SU-DHL-6 (cell line): ENCODE results near the gene CHRNA7.

Experiments used
- H2AFZ ChIP-seq: fragments of 200-600 bp; sonication (generic); 2 replicates; pipeline ENCODE4 v1.6.1; 2014; ENCODE audit warnings: low read depth, mild to moderate bottlenecking, moderate library complexity, mixed read lengths, antibody characterized with exemption, low read length; ENCODE audit not compliant: severe bottlenecking
- H3F3A ChIP-seq: fragments of 200-600 bp; shearing (Covaris generic); 2 replicates; pipeline ENCODE4 v1.6.0; 2016; ENCODE audit warnings: antibody characterized with exemption, mild to moderate bottlenecking; ENCODE audit not compliant: insufficient read depth
- H3K27ac ChIP-seq: fragments of 200-600 bp; sonication (generic); 2 replicates; pipeline ENCODE4 v1.5.1; 2016; ENCODE audit warnings: low read depth, mild to moderate bottlenecking, low read length, moderate library complexity, mixed read lengths
- H3K27me3 ChIP-seq: fragments of 200-600 bp; sonication (generic), shearing (Covaris generic); 2 replicates; pipeline ENCODE4 v1.6.0; 2014; ENCODE audit warnings: mild to moderate bottlenecking, low read length
- H3K36me3 ChIP-seq: fragments of 200-600 bp; sonication (generic); 2 replicates; pipeline ENCODE4 v1.6.1; 2014; ENCODE audit warnings: mild to moderate bottlenecking, low read length, mixed read lengths
- H3K4me2 ChIP-seq: fragments of 300-600, 200-600 bp; shearing (Covaris generic), sonication (generic); 2 replicates; pipeline ENCODE4 v1.6.0; 2014; ENCODE audit warnings: low read length, low read depth, mild to moderate bottlenecking; ENCODE audit not compliant: poor library complexity, severe bottlenecking
- H3K4me3 ChIP-seq: fragments of 200-600 bp; sonication (generic); 2 replicates; pipeline ENCODE4 v1.5.1; 2014; ENCODE audit warnings: antibody characterized with exemption, low read length, mild to moderate bottlenecking, mixed read lengths; ENCODE audit not compliant: insufficient read depth, poor library complexity, severe bottlenecking
- H3K79me2 ChIP-seq: fragments of 200-600 bp; sonication (generic); 2 replicates; pipeline ENCODE4 v1.6.1; 2014; ENCODE audit warnings: mild to moderate bottlenecking, low read length, moderate library complexity; ENCODE audit not compliant: insufficient read depth
- H3K9ac ChIP-seq: fragments of 200-600 bp; sonication (generic); 2 replicates; pipeline ENCODE4 v1.7.0; 2014; ENCODE audit warnings: mild to moderate bottlenecking, low read length
- H3K9me2 ChIP-seq: fragments of 200-600 bp; sonication (generic); replicated peaks from 2 replicates; pipeline ENCODE4 v1.6.1; 2014; ENCODE audit warnings: low read length; ENCODE audit not compliant: insufficient read depth
- H3K9me3 ChIP-seq: fragments of 200-600 bp; sonication (generic); 2 replicates; pipeline ENCODE4 v1.6.1; 2014; ENCODE audit warnings: low read length, mixed read lengths; ENCODE audit not compliant: insufficient read depth
- H4K20me1 ChIP-seq: fragments of 200-600 bp; sonication (generic); 2 replicates; pipeline ENCODE4 v1.6.1; 2014; ENCODE audit warnings: low read depth, mild to moderate bottlenecking, antibody characterized with exemption, low read length, moderate library complexity, mixed read lengths
- EZH2phosphoT487 ChIP-seq: fragments of 200-600 bp; sonication (generic), shearing (Covaris generic); conservative IDR thresholded peaks from 2 replicates; pipeline ENCODE4 v1.6.1; 2018; ENCODE audit warnings: mild to moderate bottlenecking, antibody characterized with exemption, low read length, moderate library complexity, mixed read lengths
- TF ChIP-seq, protein P1 (sequence below): fragments of 200-600 bp; sonication (generic); IDR thresholded peaks from one replicate; pipeline ENCODE4 v1.5.1; 2017; ENCODE audit warnings: antibody characterized with exemption, mild to moderate bottlenecking, low read length, moderate library complexity; ENCODE audit not compliant: insufficient read depth, poor library complexity, severe bottlenecking

CHRNA7 gene

DNA sequence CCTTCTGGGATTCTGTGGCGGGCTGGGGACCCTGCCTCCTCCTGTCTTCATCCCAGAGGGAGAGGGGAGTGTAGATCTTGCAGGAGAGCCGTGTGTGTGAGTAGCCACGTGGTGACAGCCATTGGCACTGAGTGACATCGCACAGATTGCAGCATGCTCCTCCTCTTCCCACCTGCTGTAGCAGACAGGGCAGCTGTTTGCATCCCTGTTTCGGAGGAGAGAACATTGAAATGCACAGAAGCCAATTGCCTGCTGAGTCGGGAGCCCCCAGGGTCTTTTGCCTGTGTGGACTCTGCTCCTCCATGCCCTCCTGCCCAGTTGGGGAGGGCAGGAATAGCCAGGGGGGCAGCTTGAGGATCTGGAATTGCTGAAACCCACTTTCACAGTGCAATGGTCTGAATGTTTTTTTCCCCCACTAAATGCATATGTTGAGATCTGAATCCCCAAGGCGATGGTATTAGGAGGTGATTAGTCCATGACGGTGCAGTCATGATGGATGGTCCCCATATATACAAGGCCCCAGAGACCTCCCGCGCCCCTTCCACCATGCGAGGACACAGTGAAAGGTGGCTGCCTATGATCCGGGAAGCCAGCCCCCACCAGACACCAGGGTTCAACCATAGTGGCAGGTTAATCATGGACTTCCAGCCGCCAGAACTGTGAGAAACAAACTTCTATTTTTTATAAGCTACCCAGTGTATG lies 66.8 kb downstream of the CHRNA7 start:
- H3K27ac ChIP-seq: no peak overlapping the region
- no peak for TF ChIP-seq EZH2phosphoT487
- TF ChIP-seq, protein P1, sequence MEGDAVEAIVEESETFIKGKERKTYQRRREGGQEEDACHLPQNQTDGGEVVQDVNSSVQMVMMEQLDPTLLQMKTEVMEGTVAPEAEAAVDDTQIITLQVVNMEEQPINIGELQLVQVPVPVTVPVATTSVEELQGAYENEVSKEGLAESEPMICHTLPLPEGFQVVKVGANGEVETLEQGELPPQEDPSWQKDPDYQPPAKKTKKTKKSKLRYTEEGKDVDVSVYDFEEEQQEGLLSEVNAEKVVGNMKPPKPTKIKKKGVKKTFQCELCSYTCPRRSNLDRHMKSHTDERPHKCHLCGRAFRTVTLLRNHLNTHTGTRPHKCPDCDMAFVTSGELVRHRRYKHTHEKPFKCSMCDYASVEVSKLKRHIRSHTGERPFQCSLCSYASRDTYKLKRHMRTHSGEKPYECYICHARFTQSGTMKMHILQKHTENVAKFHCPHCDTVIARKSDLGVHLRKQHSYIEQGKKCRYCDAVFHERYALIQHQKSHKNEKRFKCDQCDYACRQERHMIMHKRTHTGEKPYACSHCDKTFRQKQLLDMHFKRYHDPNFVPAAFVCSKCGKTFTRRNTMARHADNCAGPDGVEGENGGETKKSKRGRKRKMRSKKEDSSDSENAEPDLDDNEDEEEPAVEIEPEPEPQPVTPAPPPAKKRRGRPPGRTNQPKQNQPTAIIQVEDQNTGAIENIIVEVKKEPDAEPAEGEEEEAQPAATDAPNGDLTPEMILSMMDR: no peak
- H3K79me2 ChIP-seq: no peaks in the 10 kb centered on the region
- no peaks in the 10 kb centered on the region for H3K27me3 ChIP-seq
- no peak overlapping the region for H2AFZ ChIP-seq
- H3K9ac ChIP-seq: no peak overlapping the region
- H3K4me3 ChIP-seq: no peak overlapping the region
- H4K20me1 ChIP-seq: no peaks in the 10 kb centered on the region
- no peak overlapping the region for H3K4me2 ChIP-seq
- H3F3A ChIP-seq: no peaks in the 10 kb centered on the region
- no peaks in the 10 kb centered on the region for H3K36me3 ChIP-seq
- no peaks in the 10 kb centered on the region for H3K9me2 ChIP-seq
- no peaks in the 10 kb centered on the region for H3K9me3 ChIP-seq

DNA sequence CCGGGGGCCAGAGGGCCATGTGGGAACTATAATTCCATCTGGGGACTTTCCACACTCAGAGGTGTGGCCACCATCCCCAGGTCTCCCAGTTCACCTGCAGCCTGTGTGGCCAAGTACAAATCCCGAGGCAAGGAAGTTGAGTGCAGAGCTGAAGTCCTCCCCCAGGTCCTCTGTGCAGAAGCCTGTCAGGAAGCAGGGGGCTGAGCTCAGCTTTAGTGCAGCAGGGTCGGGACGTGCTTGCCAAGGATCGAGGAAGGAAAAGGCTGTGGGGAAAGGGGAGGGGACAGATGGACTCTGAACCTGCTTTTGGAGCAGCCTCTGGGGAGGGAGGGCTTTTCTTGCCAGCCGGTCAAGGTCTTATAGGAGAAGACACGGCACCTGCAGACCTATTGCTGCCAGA lies 67.7 kb downstream of the CHRNA7 start:
- H3K79me2 ChIP-seq: no peaks in the 10 kb centered on the region
- no peaks in the 10 kb centered on the region for H3K9me2 ChIP-seq
- H2AFZ ChIP-seq: no peak overlapping the region
- H3K27me3 ChIP-seq: no peaks in the 10 kb centered on the region
- no peak overlapping the region for H3K27ac ChIP-seq
- H3K36me3 ChIP-seq: no peaks in the 10 kb centered on the region
- H4K20me1 ChIP-seq: no peaks in the 10 kb centered on the region
- TF ChIP-seq EZH2phosphoT487: no peak
- TF ChIP-seq, protein P1: no peak
- H3K4me3 ChIP-seq: no peak overlapping the region
- no peak overlapping the region for H3K4me2 ChIP-seq
- no peaks in the 10 kb centered on the region for H3F3A ChIP-seq
- no peaks in the 10 kb centered on the region for H3K9me3 ChIP-seq
- H3K9ac ChIP-seq: no peak overlapping the region

DNA sequence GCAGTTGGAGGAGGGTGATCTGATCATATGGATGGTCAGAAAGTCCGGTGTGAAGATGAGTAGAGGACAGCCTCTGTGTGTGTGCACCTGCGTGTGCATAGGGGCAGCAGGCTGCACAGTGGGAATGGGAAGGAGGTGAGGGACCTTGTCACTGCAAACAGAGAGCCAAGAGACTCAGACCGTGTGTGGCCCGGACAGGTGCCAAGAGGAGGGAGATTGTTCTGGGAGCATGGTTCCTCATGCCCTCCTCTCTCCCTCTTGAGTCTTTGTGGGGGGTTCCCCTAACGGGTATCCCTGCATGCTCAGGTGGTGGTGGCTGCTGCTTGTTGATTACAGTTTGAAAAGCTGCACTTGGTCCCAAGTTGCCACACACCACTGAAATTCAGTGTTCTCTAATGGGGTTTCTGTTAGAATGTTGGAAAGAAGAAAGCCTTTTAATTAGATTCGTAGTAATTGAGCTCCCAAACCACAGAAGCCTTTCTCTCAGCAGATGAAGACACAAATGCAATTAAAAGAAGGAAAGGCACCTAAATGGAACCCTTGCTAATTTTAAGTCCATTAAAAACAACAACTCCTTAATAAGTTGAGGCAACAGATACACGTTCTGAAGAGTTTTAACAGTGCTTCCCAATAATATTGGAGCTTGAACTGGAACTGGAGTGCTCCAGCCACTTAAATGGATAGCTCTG lies 68.9 kb downstream of the CHRNA7 start:
- Histone ChIP-seq H3K36me3 (no peaks in the 10 kb centered on the region), H3K4me2 (no peak overlapping the region), H3K9ac (no peak overlapping the region)

More for the DNA sequence above, 68.9 kb downstream of the CHRNA7 start:
- Histone ChIP-seq H2AFZ (no peak overlapping the region), H3K27ac (no peak overlapping the region), H3K9me2 (no peaks in the 10 kb centered on the region), H3F3A (no peaks in the 10 kb centered on the region), H3K9me3 (no peaks in the 10 kb centered on the region), H3K79me2 (no peaks in the 10 kb centered on the region), H3K4me3 (no peak overlapping the region), H4K20me1 (no peaks in the 10 kb centered on the region), H3K27me3 (no peaks in the 10 kb centered on the region)
- TF ChIP-seq, protein P1: no peak
- no peak for TF ChIP-seq EZH2phosphoT487
